Adrenal gland (tissue), 12 donors: ENCODE data around the gene IMPA2. TPM values are rescaled to one million over a fixed set of nuclear protein-coding genes. Genes with fewer than 3 reads are reported as not detected.

Experiments
- DNase-seq, 7 donors: peaks; one replicate each; pipeline ENCODE4 v3.0.0-alpha.2; 2019 to 2020
- H3K27ac ChIP-seq, 5 donors: fragments of 200-600 bp; sonication (generic) in 4 of 5; 1 replicate in 3 of 5; 2 replicates in 2 of 5; pipeline versions ENCODE4 v1.5.1 to v1.8.0; 2016 to 2020; ENCODE audit warnings: mild to moderate bottlenecking in 1 of 5
- H3K27me3 ChIP-seq: fragments of 200-600 bp; 2 replicates; pipeline ENCODE4 v1.8.0; 2021
- H3K36me3 ChIP-seq, 2 donors: fragments of 200-600 bp; replicated peaks in 1 of 2; 1 replicate in 1 of 2; 2 replicates in 1 of 2; pipeline versions ENCODE4 v1.5.1 to v1.8.0; 2018 to 2022
- H3K4me1 ChIP-seq, 2 donors: fragments of 200-600 bp; replicated peaks in 1 of 2; 1 replicate in 1 of 2; 2 replicates in 1 of 2; pipeline versions ENCODE4 v1.5.1 to v1.8.0; 2018 to 2021
- H3K4me3 ChIP-seq, 4 donors: fragments of 200-600 bp; sonication (generic) in 3 of 4; one replicate each; pipeline ENCODE4 v1.5.1; 2016 to 2018
- H3K9me3 ChIP-seq, 3 donors: fragments of 200-600 bp; sonication (generic) in 1 of 3; replicated peaks in 1 of 3; 1 replicate in 2 of 3; 2 replicates in 1 of 3; pipeline versions ENCODE4 v1.5.1 to v1.8.0; 2016 to 2021
- CTCF ChIP-seq, 6 experiments: fragments of 450-650 bp in 4 of 6; fragments of 200-600 bp in 2 of 6; sonication (generic) in 1 of 6; IDR thresholded peaks; 1 replicate in 5 of 6; 2 replicates in 1 of 6; pipeline versions ENCODE4 v1.5.1 to v1.8.0; 2016 to 2021; ENCODE audit warnings: antibody characterized with exemption in 6 of 6, mild to moderate bottlenecking in 2 of 6, moderate library complexity in 1 of 6
- POLR2A ChIP-seq, 2 donors: fragments of 450-650 bp; IDR thresholded peaks; one replicate each; pipeline ENCODE4 v1.6.1; 2017; ENCODE audit warnings: antibody characterized with exemption in 2 of 2, mild to moderate bottlenecking in 2 of 2, moderate library complexity in 1 of 2
- WGBS, 4 donors: extraction: QIAGEN DNeasy Blood & Tissue Kit in 2 of 4; methylation state at CpG; one replicate each; pipeline versions ENCODE4 v1.1.5 to v1.1.7; 2013 to 2017; 5-methylcytosine and 5-hydroxymethylcytosine counted together
- intact Hi-C, 2 donors: fragments of 100-400 bp; cut with DNase I; formaldehyde crosslinking; loops; one replicate each; pipeline versions ENCODE4 v1.14.1 to v1.15.0; 2022 to 2023
- polyA plus RNA-seq, 3 donors: library from polyadenylated mRNA; stranded (reverse); fragments of 200-250 nt in 2 of 3; fragments of 350-450 nt in 1 of 3; fragmentation: Illumina TruSeq in 1 of 3; extraction: RNeasy Lipid Tissue Mini Kit (QIAGEN cat#74804) in 1 of 3; gene quantifications; one replicate each; pipeline ENCODE4 v1.2.3, GENCODE V29; 2013 to 2014
- total RNA-seq, 9 donors: library from RNA; depleted of rRNA in 4 of 9; stranded (reverse); fragments of >200 nt in 4 of 9; fragments of 120-200 nt in 1 of 9; fragmentation: NEBNext Ultra II Directional in 1 of 9; extraction: Animal tissue kit (Norgen Biotek cat#: 25700) in 1 of 9; gene quantifications; one replicate each; pipeline versions ENCODE4 v1.1.0 to v1.2.4, GENCODE V29; 2013 to 2023
- donor health status: healthy with polysubstance abuse.
- donor health status: Bipolar disorder and iron deficiency.
- donor health status: DM: yes; HTN: yes; CAD: no.
- donor health status: DM: no; HTN: no; CAD: no.
- donor health status: DM: no; HTN: no; CAD: no.
- donor health status: DM: yes; HTN: yes; CAD: no.

IMPA2 gene
- total and polyA plus RNA-seq, 12 donors: 7.9 to 41.3 (median 20.4) TPM

DNA sequence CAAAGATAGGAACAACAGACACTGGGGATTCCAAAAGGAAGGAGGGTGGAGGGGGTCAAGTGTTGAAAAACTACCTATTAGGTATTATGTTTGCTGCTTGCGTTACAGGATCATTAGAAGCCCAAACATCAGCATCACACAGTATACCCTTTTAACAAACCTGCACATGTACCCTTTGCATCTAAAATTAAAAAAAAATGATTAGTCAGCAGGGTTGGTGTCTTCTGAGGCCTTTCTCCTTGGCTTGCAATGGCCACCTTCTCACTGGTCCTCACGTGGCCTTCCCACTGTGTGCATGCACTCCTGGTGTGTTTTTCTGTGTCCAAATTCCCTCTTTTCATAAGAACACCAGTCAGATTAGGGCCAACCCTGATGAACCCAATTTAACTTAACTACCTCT lies 5.6 kb upstream of the IMPA2 start:
- Histone ChIP-seq H3K27ac (no peak overlapping the region), H3K36me3 (no peaks in the 10 kb centered on the region), H3K27me3 (no peaks in the 10 kb centered on the region), H3K4me3 (no peak overlapping the region), H3K9me3 (no peaks in the 10 kb centered on the region), H3K4me1 (peaks cover 8 to 10% of the 10 kb centered on the region in 2 donors)
- WGBS, 4 donors: 79 to 92% (median 83%) methylated on average over 2 of the region's 2 CpGs
- intact Hi-C loops: no loop called here
- no peak for DNase-seq
- TF ChIP-seq CTCF (IDR thresholded peaks at IDR 0.05) (no peak), POLR2A (IDR thresholded peaks at IDR 0.05) (no peak)

GRCh38 chr18:11976315-11977152 lies 4.8 kb upstream of the IMPA2 start:
- Histone ChIP-seq H3K4me3 (no peak overlapping the region), H3K27me3 (no peaks in the 10 kb centered on the region), H3K4me1 (peaks cover 8 to 10% of the 10 kb centered on the region in 2 donors), H3K36me3 (no peaks in the 10 kb centered on the region), H3K27ac (no peak overlapping the region), H3K9me3 (no peaks in the 10 kb centered on the region)
- intact Hi-C loops: no loop called here
- DNase-seq: no peak
- 82 to 91% (median 86%) methylated on average over 13 of the region's 13 CpGs for WGBS, 4 donors
- no peak for TF ChIP-seq CTCF (IDR thresholded peaks at IDR 0.05)
- no peak for TF ChIP-seq POLR2A (IDR thresholded peaks at IDR 0.05)

DNA sequence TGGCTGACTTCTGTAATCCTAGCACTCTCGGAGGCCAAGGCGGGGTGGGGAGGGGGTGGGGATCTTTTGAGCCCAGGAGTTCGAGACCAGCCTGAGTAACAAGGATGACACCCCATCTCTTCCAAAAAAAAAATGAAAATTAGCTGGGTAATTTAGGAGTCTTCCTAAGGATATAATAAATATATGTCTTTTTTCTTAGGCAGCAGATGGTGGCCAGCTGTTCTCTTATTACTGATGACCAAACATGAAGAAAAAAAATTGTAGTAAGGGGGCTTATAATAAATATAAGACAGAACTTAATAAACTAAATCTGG lies 4.2 kb upstream of the IMPA2 start:
- no peaks in the 10 kb centered on the region for H3K9me3 ChIP-seq
- intact Hi-C loops: no loop called here
- H3K36me3 ChIP-seq: no peaks in the 10 kb centered on the region
- no peak overlapping the region for H3K4me3 ChIP-seq
- peaks cover 8 to 14% of the 10 kb centered on the region in 2 donors for H3K4me1 ChIP-seq
- H3K27ac ChIP-seq: no peak overlapping the region
- H3K27me3 ChIP-seq: no peaks in the 10 kb centered on the region
- WGBS, 4 donors: 81 to 96% (median 90%) methylated on average over 3 of the region's 3 CpGs
- no peak for TF ChIP-seq POLR2A (IDR thresholded peaks at IDR 0.05)
- TF ChIP-seq CTCF (IDR thresholded peaks at IDR 0.05): no peak
- DNase-seq: no peak

DNA sequence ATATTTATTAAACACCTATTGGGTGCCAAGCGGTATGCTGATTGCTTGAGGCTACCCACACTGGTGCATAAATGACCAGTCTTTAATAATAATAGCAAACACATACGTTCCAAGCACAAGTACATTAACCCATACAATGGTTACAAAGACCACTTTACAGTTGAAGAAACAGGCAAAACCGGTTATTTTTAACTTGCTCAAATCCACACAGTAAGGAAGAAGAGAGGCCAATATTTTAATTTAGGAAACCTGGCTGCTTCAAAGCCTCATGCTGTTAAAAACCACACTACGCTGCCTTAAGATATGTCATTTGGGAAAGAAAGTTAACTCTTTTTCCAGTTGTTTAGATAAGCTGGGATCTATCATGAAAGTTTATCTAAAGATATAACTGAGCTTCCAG lies 2.4 kb upstream of the IMPA2 start:
- no peak overlapping the region for H3K4me3 ChIP-seq
- H3K9me3 ChIP-seq: no peaks in the 10 kb centered on the region
- H3K27ac ChIP-seq: no peak overlapping the region
- no peaks in the 10 kb centered on the region for H3K36me3 ChIP-seq
- no peaks in the 10 kb centered on the region for H3K27me3 ChIP-seq
- WGBS, 4 donors: 90 to 94% (median 92%) methylated on average over 4 of the region's 4 CpGs
- peaks cover 8 to 30% of the 10 kb centered on the region in 2 donors for H3K4me1 ChIP-seq
- DNase-seq: no peak
- intact Hi-C loops: no loop called here
- no peak for TF ChIP-seq CTCF (IDR thresholded peaks at IDR 0.05)
- no peak for TF ChIP-seq POLR2A (IDR thresholded peaks at IDR 0.05)
